ENCODE measurements around the gene COL1A1.

Gene COL1A1

GRCh38 chr17:50153650-50154575 is 47.5 kb downstream of the COL1A1 start:
- no peak for DNase-seq

- DNase-seq = no peak
Measured at GRCh38 chr17:50152736-50153135, 48.7 kb downstream of the COL1A1 start.

GRCh38 chr17:50151937-50152547 is 49.4 kb downstream of the COL1A1 start:
- DNase-seq = peak; percentile 92

- peak; percentile 93 for DNase-seq
Measured at GRCh38 chr17:50151041-50151936, 50.1 kb downstream of the COL1A1 start.

GRCh38 chr17:50150354-50151040 is 50.9 kb downstream of the COL1A1 start, which contains the start of gene PPP1R9B:
TSS of gene PPP1R9B (minus strand) at chr17:50150677. CDS start at chr17:50150513, 164 bp downstream.
- DNase-seq = no peak

- DNase-seq = peak; percentile 57
Measured at GRCh38 chr17:50149417-50150353, 51.7 kb downstream of the COL1A1 start.

- no peak for DNase-seq
Measured at GRCh38 chr17:50149091-50149416, 52.4 kb downstream of the COL1A1 start.

GRCh38 chr17:50148226-50149090 is 53.0 kb downstream of the COL1A1 start:
- DNase-seq = peak; percentile 63

GRCh38 chr17:50147841-50148225 is 53.6 kb downstream of the COL1A1 start:
- DNase-seq = no peak

GRCh38 chr17:50146927-50147665 is 54.3 kb downstream of the COL1A1 start:
- no peak for DNase-seq

GRCh38 chr17:50146230-50146926 is 55.1 kb downstream of the COL1A1 start:
- DNase-seq = no peak

GRCh38 chr17:50145532-50146229 is 55.8 kb downstream of the COL1A1 start:
- no peak for DNase-seq

GRCh38 chr17:50144845-50145531 is 56.4 kb downstream of the COL1A1 start:
- no peak for DNase-seq

GRCh38 chr17:50144355-50144754 is 57.1 kb downstream of the COL1A1 start:
- DNase-seq = no peak

- no peak for DNase-seq
Measured at GRCh38 chr17:50143461-50144176, 57.8 kb downstream of the COL1A1 start.

- no peak for DNase-seq
Measured at GRCh38 chr17:50141745-50142110, 59.7 kb downstream of the COL1A1 start.

All from fibroblast of skin of right biceps (primary cell).